Hematopoietic multipotent progenitor cell treated with erythropoietin and hydrocortisone succinate and interleukin-3 and kit ligand, for 15 days (in vitro differentiated cells): ENCODE data around the gene NOTCH1.

Experiments used
- DNase-seq: peaks from one replicate; pipeline ENCODE4 v3.0.0-alpha.2; 2015; ENCODE audit warnings: low spot score

NOTCH1 gene

GRCh38 chr9:136544964-136545691 is 720 bp downstream of the NOTCH1 start:
- DNase-seq: no peak

GRCh38 chr9:136544548-136544963 is 1.3 kb downstream of the NOTCH1 start:
- DNase-seq: no peak

GRCh38 chr9:136543830-136544547 is 1.9 kb downstream of the NOTCH1 start:
- no peak for DNase-seq

GRCh38 chr9:136543280-136543679 is 2.6 kb downstream of the NOTCH1 start:
- no peak for DNase-seq

GRCh38 chr9:136542241-136543040 is 3.4 kb downstream of the NOTCH1 start:
- no peak for DNase-seq

GRCh38 chr9:136541709-136542108 is 4.1 kb downstream of the NOTCH1 start:
- DNase-seq: no peak

- no peak for DNase-seq
Measured at GRCh38 chr9:136541179-136541578, 4.7 kb downstream of the NOTCH1 start.

GRCh38 chr9:136539427-136540421 is 6.1 kb downstream of the NOTCH1 start:
- DNase-seq: no peak

GRCh38 chr9:136538599-136539426 is 7.0 kb downstream of the NOTCH1 start:
- DNase-seq: no peak

GRCh38 chr9:136537896-136538598 is 7.8 kb downstream of the NOTCH1 start:
- no peak for DNase-seq

- no peak for DNase-seq
Measured at GRCh38 chr9:136537411-136537810, 8.4 kb downstream of the NOTCH1 start.

- no peak for DNase-seq
Measured at GRCh38 chr9:136536721-136537241, 9.1 kb downstream of the NOTCH1 start.

GRCh38 chr9:136536051-136536720 is 9.7 kb downstream of the NOTCH1 start:
- no peak for DNase-seq

GRCh38 chr9:136535070-136535469 is 10.8 kb downstream of the NOTCH1 start:
- no peak for DNase-seq

- no peak for DNase-seq
Measured at GRCh38 chr9:136534366-136534765, 11.5 kb downstream of the NOTCH1 start.

GRCh38 chr9:136533775-136534157 is 12.1 kb downstream of the NOTCH1 start:
- DNase-seq: no peak

- DNase-seq: no peak
Measured at GRCh38 chr9:136532799-136533774, 12.8 kb downstream of the NOTCH1 start.
